Body of pancreas (tissue), 4 donors: Measurements from ENCODE around the gene SLC37A2. TPM values are rescaled to one million over a fixed set of nuclear protein-coding genes. Genes with fewer than 3 reads are reported as not detected.

Source experiments
- ATAC-seq: fragments of 150-250 bp; one replicate; pipeline ENCODE4 v1.9.1; 2016
- DNase-seq, 4 donors: peaks; one replicate each; pipeline ENCODE4 v3.0.0-alpha.2; 2019
- H3K27ac ChIP-seq, 4 donors: fragments of 200-600 bp; sonication (generic); 1 replicate in 3 of 4; 2 replicates in 1 of 4; pipeline versions ENCODE4 v1.5.1 to v1.6.1; 2016 to 2019; ENCODE audit warnings: mild to moderate bottlenecking in 1 of 4, mixed read lengths in 1 of 4, moderate library complexity in 1 of 4
- H3K27me3 ChIP-seq, 2 donors: fragments of 200-600 bp; sonication (generic); one replicate each; pipeline ENCODE4 v1.6.0; 2016; ENCODE audit warnings: mild to moderate bottlenecking in 1 of 2
- H3K36me3 ChIP-seq, 2 donors: fragments of 200-600 bp; sonication (generic); replicated peaks in 1 of 2; 2 replicates each; pipeline ENCODE4 v1.5.1; 2016; ENCODE audit warnings: low read depth in 2 of 2; ENCODE audit not compliant: insufficient read depth in 1 of 2
- H3K4me1 ChIP-seq: fragments of 200-600 bp; sonication (generic); one replicate; pipeline ENCODE4 v1.6.0; 2016
- H3K4me3 ChIP-seq, 2 donors: fragments of 200-600 bp; sonication (generic); 1 replicate in 1 of 2; 2 replicates in 1 of 2; pipeline ENCODE4 v1.5.1; 2016 to 2019
- H3K9me3 ChIP-seq, 3 donors: fragments of 200-600 bp; sonication (generic); 1 replicate in 2 of 3; 2 replicates in 1 of 3; pipeline ENCODE4 v1.5.1; 2016
- CTCF ChIP-seq, 7 experiments: fragments of 450-650 bp in 4 of 7; fragments of 200-600 bp in 3 of 7; sonication (generic) in 3 of 7; IDR thresholded peaks; one replicate each; pipeline ENCODE4 v1.5.1; 2016 to 2019; ENCODE audit warnings: antibody characterized with exemption in 7 of 7
- POLR2A ChIP-seq, 3 donors: fragments of 450-650 bp; IDR thresholded peaks; one replicate each; pipeline ENCODE4 v1.6.1; 2016; ENCODE audit warnings: antibody characterized with exemption in 3 of 3, mild to moderate bottlenecking in 2 of 3
- WGBS, 2 donors: methylation state at CpG; one replicate each; pipeline ENCODE4 v1.1.5; 2017; 5-methylcytosine and 5-hydroxymethylcytosine counted together
- intact Hi-C: fragments of 100-400 bp; cut with DNase I; formaldehyde crosslinking; loops from one replicate; pipeline ENCODE4 v1.15.1; 2023
- total RNA-seq, 2 donors: library from RNA; depleted of rRNA; stranded (reverse); fragments of >200 nt; gene quantifications; one replicate each; pipeline ENCODE4 v1.1.0, GENCODE V29; 2016

Gene SLC37A2
- total RNA-seq, 2 donors from 2014 or later = 2.0 to 4.2 TPM

- ATAC-seq (no peak), DNase-seq (no peak)
- Histone ChIP-seq H3K9me3 (no peaks in the 10 kb centered on the region), H3K36me3 (no peaks in the 10 kb centered on the region), H3K27me3 (no peaks in the 10 kb centered on the region), H3K4me1 (no peaks in the 10 kb centered on the region), H3K4me3 (no peak overlapping the region), H3K27ac (no peak overlapping the region)
- intact Hi-C loops = no loop called here
- TF ChIP-seq CTCF (IDR thresholded peaks at IDR 0.05) = no peak
- TF ChIP-seq POLR2A (IDR thresholded peaks at IDR 0.05) = no peak
- WGBS, 2 donors = 38 to 51% methylated on average over 1 of the region's 1 CpG
Measured at GRCh38 chr11:125132071-125132470, 69.0 kb downstream of the SLC37A2 start.

GRCh38 chr11:125132596-125132995 lies 69.5 kb downstream of the SLC37A2 start:
- ATAC-seq = no peak
- H3K4me1 ChIP-seq = no peaks in the 10 kb centered on the region
- no peak overlapping the region for H3K4me3 ChIP-seq
- no peak for DNase-seq
- no peak overlapping the region for H3K27ac ChIP-seq
- WGBS, 2 donors = 69 to 70% methylated on average over 7 of the region's 7 CpGs
- no peaks in the 10 kb centered on the region for H3K9me3 ChIP-seq
- no peaks in the 10 kb centered on the region for H3K36me3 ChIP-seq
- intact Hi-C loops = no loop called here
- no peak for TF ChIP-seq POLR2A (IDR thresholded peaks at IDR 0.05)
- no peak for TF ChIP-seq CTCF (IDR thresholded peaks at IDR 0.05)
- H3K27me3 ChIP-seq = no peaks in the 10 kb centered on the region

GRCh38 chr11:125136001-125136400 lies 72.9 kb downstream of the SLC37A2 start:
- ATAC-seq (no peak), DNase-seq (no peak)
- no peaks in the 10 kb centered on the region for H3K36me3 ChIP-seq
- H3K4me1 ChIP-seq = no peaks in the 10 kb centered on the region
- no peaks in the 10 kb centered on the region for H3K9me3 ChIP-seq
- TF ChIP-seq CTCF (IDR thresholded peaks at IDR 0.05) (no peak), POLR2A (IDR thresholded peaks at IDR 0.05) (no peak)
- no peak overlapping the region for H3K4me3 ChIP-seq
- no peaks in the 10 kb centered on the region for H3K27me3 ChIP-seq
- intact Hi-C loops = no loop called here
- H3K27ac ChIP-seq = no peak overlapping the region

GRCh38 chr11:125138966-125139365 lies 75.9 kb downstream of the SLC37A2 start:
- Histone ChIP-seq H3K4me3 (no peak overlapping the region), H3K4me1 (no peaks in the 10 kb centered on the region), H3K9me3 (no peaks in the 10 kb centered on the region), H3K27ac (no peak overlapping the region), H3K27me3 (no peaks in the 10 kb centered on the region), H3K36me3 (no peaks in the 10 kb centered on the region)
- ATAC-seq (no peak), DNase-seq (no peak)
- intact Hi-C loops = no loop called here
- TF ChIP-seq CTCF (IDR thresholded peaks at IDR 0.05) = no peak
- no peak for TF ChIP-seq POLR2A (IDR thresholded peaks at IDR 0.05)
- 67 to 72% methylated on average over 7 to 8 of the region's 8 CpGs for WGBS, 2 donors

- H3K27ac ChIP-seq = no peak overlapping the region
- no peak overlapping the region for H3K4me3 ChIP-seq
- DNase-seq = no peak
- WGBS, 2 donors = 61 to 66% methylated on average over 3 of the region's 3 CpGs
- no peaks in the 10 kb centered on the region for H3K4me1 ChIP-seq
- H3K9me3 ChIP-seq = no peaks in the 10 kb centered on the region
- no peak for ATAC-seq
- intact Hi-C loops = loop anchor here (5.0 kb wide), 1 partner anchor 177 kb away; no protein-coding TSS in a partner anchor
- H3K27me3 ChIP-seq = no peaks in the 10 kb centered on the region
- H3K36me3 ChIP-seq = no peaks in the 10 kb centered on the region
- TF ChIP-seq POLR2A (IDR thresholded peaks at IDR 0.05) = no peak
- no peak for TF ChIP-seq CTCF (IDR thresholded peaks at IDR 0.05)
Measured at GRCh38 chr11:125139778-125140177, 76.7 kb downstream of the SLC37A2 start.
